GM18870 (cell line): ENCODE measurements around the gene PPP6C.

ENCODE experiments used
- ATAC-seq: cut with Tn5 transposase; IDR thresholded peaks from one replicate; pipeline ENCODE4 v1.9.1; 2021; ENCODE audit warnings: moderate library complexity; ENCODE audit not compliant: unreplicated experiment

The PPP6C gene

GRCh38 chr9:125099816-125100215 lies 89.8 kb downstream of the PPP6C start:
- no peak for ATAC-seq
